SK-N-MC (cell line): ENCODE measurements around the gene CEBPE.

ENCODE experiments used
- EZH2 ChIP-seq: fragments of 200-600 bp; sonication (generic); IDR thresholded peaks from one replicate; pipeline ENCODE4 v1.6.1; 2017; ENCODE audit warnings: antibody characterized with exemption
- FOXP2 ChIP-seq: optimal IDR thresholded peaks from 2 replicates; pipeline ENCODE3; 2011; ENCODE audit warnings: mild to moderate bottlenecking, moderate library complexity; ENCODE audit not compliant: insufficient read depth; ENCODE audit errors: extremely low read length, control extremely low read depth
- POLR2AphosphoS5 ChIP-seq: IDR thresholded peaks from 2 replicates; pipeline ENCODE4 v1.6.1; 2012; ENCODE audit warnings: mild to moderate bottlenecking, low read depth, low read length, borderline replicate concordance

DNA sequence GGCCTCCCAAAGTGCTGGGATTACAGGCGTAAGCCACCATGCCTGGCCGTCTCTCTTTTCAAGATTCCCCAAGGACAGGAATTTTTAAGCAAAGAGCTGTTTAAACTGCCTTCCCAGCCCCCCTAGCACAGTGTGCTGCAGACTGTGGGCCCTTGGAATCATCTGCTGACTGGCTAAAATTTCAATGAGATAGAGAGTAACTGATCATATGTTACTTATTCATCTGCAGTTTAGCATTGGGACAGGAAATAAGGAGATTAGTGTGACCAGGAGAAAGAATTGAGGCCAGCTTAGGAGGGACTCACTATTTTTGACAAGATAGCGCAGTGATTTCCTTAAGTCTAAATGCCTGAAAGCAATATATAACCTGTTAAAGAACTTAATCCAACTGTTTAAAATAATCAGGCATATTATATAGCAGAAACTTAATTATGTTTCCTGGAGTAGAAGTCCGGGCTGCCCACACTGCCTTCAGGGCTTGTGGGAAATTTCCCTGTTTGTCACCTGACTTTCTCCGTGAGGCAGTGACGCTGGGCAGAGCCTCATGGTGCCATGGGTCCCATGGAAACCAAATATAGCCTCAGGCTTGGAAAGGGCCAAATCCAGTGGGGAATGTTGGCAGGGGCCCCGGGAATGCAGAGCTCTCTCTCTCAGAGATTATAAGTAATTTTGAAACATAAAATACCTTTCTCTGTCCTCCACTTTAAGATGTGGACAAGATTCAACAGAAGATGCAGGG lies 22.8 kb upstream of the CEBPE start:
- peak; percentile 32; the same call in 1 of the 2 replicates for TF ChIP-seq POLR2AphosphoS5
- TF ChIP-seq EZH2: no peak
- no peak for TF ChIP-seq FOXP2
